ENCODE results near the gene SYTL5. TPM values are rescaled to one million over a fixed set of nuclear protein-coding genes. Genes with fewer than 3 reads are reported as not detected.

The SYTL5 gene
- total RNA-seq, 4 donors from 2014 or later = 0.33 to 5.5 (median 0.51) TPM; not detected in 1

DNA sequence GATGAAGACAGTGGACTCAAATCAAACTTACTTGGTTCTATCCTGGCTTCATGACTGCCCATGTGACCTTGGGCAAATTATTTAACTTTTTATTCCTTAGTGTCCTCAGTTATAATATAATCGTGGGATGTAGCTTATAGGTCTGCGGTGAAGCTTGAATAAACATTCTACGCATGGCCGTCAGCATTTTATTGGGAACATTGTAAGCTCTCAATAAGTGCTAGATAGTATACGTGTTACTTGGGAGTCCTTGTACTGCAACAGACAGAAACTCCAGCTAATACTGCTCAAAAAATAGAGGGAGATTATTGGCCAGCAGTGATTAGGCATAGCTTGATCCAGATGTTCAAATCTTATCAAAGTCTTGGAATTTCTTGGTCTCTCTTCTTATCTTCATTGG is 104.8 kb downstream of the SYTL5 start:
- TF ChIP-seq, protein P1, sequence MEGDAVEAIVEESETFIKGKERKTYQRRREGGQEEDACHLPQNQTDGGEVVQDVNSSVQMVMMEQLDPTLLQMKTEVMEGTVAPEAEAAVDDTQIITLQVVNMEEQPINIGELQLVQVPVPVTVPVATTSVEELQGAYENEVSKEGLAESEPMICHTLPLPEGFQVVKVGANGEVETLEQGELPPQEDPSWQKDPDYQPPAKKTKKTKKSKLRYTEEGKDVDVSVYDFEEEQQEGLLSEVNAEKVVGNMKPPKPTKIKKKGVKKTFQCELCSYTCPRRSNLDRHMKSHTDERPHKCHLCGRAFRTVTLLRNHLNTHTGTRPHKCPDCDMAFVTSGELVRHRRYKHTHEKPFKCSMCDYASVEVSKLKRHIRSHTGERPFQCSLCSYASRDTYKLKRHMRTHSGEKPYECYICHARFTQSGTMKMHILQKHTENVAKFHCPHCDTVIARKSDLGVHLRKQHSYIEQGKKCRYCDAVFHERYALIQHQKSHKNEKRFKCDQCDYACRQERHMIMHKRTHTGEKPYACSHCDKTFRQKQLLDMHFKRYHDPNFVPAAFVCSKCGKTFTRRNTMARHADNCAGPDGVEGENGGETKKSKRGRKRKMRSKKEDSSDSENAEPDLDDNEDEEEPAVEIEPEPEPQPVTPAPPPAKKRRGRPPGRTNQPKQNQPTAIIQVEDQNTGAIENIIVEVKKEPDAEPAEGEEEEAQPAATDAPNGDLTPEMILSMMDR (IDR thresholded peaks at IDR 0.05; ENCODE audit: low read depth) = no peak

DNA sequence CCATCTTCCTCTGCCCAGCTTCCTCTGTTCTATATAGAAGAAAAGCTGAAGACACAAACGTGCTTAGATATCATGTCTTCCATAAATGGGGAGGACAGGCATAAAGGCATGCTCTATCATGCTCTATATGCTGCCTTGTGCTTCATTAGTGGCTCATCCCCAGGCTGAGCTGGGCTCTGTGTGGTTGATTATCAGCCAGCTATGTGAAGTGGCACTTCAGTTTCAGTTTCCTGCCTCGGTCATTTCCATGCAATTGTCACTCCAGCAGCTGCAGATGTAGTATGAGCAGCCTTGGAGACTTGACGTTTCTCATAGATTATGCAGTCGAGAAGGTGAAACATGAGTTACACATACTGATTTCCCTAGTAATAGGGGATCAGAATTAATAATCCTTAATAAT is 106.2 kb downstream of the SYTL5 start:
- TF ChIP-seq, protein P1 (IDR thresholded peaks at IDR 0.05; ENCODE audit: low read depth) = no peak

DNA sequence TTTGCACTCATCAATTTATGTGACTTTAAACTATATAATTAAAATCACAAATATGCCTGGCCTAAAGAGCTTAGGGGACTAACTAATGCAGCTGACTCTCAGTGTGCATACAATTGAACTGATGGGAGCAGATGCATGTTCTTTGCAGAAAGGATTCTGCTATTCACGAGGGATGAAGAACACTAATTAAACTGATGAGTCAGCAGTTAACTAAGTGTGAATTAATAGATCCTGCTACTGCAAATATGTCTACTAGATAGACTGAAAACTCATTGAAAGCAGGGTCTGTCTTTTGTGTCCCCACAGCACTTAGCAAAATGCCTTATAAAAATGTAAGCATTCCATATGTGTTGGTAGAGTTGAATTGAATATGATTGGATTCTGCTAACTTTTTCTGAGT is 110.4 kb downstream of the SYTL5 start:
- TF ChIP-seq, protein P1 (IDR thresholded peaks at IDR 0.05; ENCODE audit: low read depth) = no peak

DNA sequence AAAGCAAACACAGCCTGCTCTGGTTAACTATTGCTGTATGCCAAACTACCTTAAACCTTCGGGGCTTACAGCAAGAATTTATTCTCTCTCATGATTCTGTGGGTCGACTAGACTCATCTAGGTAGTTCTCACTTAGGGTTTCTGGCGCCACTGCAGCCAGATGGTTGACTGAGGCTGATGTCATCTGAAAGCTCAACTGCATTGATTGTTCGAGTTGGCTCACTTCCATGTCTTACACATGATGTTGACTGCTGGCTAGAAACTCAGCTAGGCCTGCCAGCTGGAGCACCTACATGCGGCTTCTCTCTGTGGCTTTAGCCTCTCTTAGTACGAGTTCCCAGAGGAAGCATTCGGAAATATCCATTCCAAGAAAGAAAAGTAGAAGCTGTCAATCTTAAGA is 111.1 kb downstream of the SYTL5 start:
- TF ChIP-seq, protein P1 (IDR thresholded peaks at IDR 0.05; ENCODE audit: low read depth) = no peak

DNA sequence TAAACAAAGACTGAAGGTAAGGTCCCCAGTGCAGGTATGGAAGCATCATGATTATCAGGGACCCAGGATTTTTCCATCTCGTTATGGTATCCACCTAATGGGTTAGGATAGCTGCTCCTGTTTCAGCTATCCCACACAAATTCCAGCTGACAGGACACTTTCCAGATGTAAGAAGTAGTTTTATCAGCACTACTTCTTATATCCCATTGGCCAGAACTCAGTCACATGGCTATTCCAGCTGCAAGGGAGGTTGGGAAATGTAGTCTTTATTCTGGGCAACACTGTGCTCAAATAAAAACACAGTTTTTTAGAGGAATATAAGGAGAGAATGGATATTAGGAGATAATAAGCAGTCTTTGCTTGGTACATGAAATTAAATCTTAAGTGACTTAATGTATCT is 117.6 kb downstream of the SYTL5 start:
- TF ChIP-seq, protein P1 (IDR thresholded peaks at IDR 0.05; ENCODE audit: low read depth) = no peak

DNA sequence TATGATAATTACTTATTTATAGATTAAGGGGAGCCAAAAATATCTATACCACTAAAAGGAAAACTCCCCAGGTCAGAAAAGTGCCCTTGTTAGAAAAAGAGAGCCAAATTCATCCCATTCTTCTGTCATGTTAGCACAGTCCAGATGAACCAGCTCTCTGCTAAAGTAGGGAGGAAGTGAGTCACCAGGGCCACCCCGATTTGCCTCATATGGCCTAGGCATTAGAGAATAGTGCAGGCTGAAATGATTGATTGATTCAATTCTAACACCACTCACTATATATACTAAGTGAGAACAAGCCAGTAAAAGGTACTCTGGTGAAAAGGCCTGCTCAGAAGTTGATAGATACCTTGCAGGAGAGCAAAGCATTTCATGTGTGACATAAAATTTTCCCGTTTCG is 119.8 kb downstream of the SYTL5 start:
- TF ChIP-seq, protein P1 (IDR thresholded peaks at IDR 0.05; ENCODE audit: low read depth) = no peak

DNA sequence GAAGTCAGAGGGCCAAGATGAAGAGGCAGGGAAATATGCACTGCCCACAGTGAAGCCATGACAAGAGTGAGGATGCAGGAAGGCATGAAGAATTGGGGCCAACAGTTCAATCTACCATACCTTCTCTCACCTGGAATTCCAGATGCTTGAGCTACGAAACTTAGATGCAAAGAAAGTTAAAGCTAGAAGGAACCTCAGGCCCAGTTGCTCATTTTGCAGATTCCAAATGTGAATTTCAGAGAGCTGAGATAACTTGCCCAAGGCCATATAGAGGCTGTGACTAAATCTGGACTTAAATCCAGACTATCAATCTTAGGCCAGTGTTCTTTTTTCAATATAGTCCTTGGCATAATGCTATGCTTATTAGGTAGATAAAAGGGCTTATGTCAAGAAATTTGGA is 121.6 kb downstream of the SYTL5 start:
- TF ChIP-seq, protein P1 (IDR thresholded peaks at IDR 0.05; ENCODE audit: low read depth) = no peak

Measured in subcutaneous adipose tissue (tissue), 4 donors.